Fibroblast of skin of right biceps (primary cell): ENCODE results near the gene DDX28.
"Not testable (repeated sequence)": the region's sequence is repeated elsewhere in the genome, so short reads cannot be mapped to it uniquely, and the experiment has no call there.

Experiments
- DNase-seq: peaks from one replicate; pipeline ENCODE4 v3.0.0-alpha.2; 2013

Gene DDX28

GRCh38 chr16:67993207-67994039 lies 29.6 kb downstream of the DDX28 start:
- DNase-seq, result peak; percentile 75

GRCh38 chr16:67992661-67993206 lies 30.3 kb downstream of the DDX28 start:
- no peak for DNase-seq

- no peak for DNase-seq
Measured at GRCh38 chr16:67990018-67990386, 33.0 kb downstream of the DDX28 start.

GRCh38 chr16:67989322-67990017 lies 33.6 kb downstream of the DDX28 start:
- no peak for DNase-seq

- DNase-seq, result no peak
Measured at GRCh38 chr16:67988675-67989074, 34.4 kb downstream of the DDX28 start.

GRCh38 chr16:67987460-67988160 lies 35.4 kb downstream of the DDX28 start:
- no peak for DNase-seq

- DNase-seq, result no peak
Measured at GRCh38 chr16:67986949-67987348, 36.1 kb downstream of the DDX28 start.

GRCh38 chr16:67982011-67982696 lies 40.9 kb downstream of the DDX28 start:
- no peak for DNase-seq

GRCh38 chr16:67979955-67980678 lies 42.9 kb downstream of the DDX28 start, which contains the start of gene DPEP3:
Gene DPEP3, minus strand, starts transcription at chr16:67980499. Its CDS starts 119 bp downstream, at chr16:67980380.
- no peak for DNase-seq

GRCh38 chr16:67977469-67978227 lies 45.4 kb downstream of the DDX28 start:
- DNase-seq, result no peak

- no peak for DNase-seq
Measured at GRCh38 chr16:67977005-67977404, 46.0 kb downstream of the DDX28 start.

- DNase-seq, result no peak
Measured at GRCh38 chr16:67976205-67976604, 46.8 kb downstream of the DDX28 start.

- DNase-seq, result no peak
Measured at GRCh38 chr16:67975321-67976105, 47.5 kb downstream of the DDX28 start.

GRCh38 chr16:67972285-67972684 lies 50.7 kb downstream of the DDX28 start:
- not testable (repeated sequence) for DNase-seq

- no peak for DNase-seq
Measured at GRCh38 chr16:67971111-67971510, 51.9 kb downstream of the DDX28 start.
